WI38 (cell line): Measurements from ENCODE around the gene MINDY4B.

ENCODE experiments used
- H3K4me3 ChIP-seq: 2 replicates; pipeline ENCODE4 v1.5.1; 2011; ENCODE audit warnings: low read depth, mild to moderate bottlenecking, control low read depth, low read length
- CTCF ChIP-seq: IDR thresholded peaks from 2 replicates; pipeline ENCODE4 v1.5.1; 2012; ENCODE audit warnings: low read depth, mild to moderate bottlenecking, control low read depth, low read length

MINDY4B gene

GRCh38 chr3:150917951-150918350 is 12.7 kb upstream of the MINDY4B start:
- no peak overlapping the region for H3K4me3 ChIP-seq
- no peak for TF ChIP-seq CTCF

- TF ChIP-seq CTCF, result no peak
- H3K4me3 ChIP-seq, result no peak overlapping the region
Observed at GRCh38 chr3:150913133-150913922, 8.1 kb upstream of the MINDY4B start.

DNA sequence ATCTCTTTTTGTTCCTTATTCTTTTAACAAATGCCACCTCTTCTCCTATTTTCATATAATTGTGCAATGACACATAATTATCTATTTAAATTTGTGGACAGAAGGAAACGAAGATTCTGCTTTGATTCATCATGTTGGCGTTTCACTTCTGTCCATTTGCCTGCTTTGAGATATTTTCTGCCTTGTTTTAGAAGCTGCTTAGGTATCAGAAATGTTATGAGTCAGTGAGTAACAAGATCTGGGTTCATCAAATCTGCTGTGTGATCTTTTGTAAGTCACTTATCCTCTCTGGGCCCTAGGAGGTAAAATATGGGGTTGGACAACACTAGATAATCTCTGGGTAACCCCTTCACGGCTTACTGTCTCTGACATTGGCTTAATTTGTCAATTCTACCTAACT is 7.3 kb upstream of the MINDY4B start:
- no peak overlapping the region for H3K4me3 ChIP-seq
- TF ChIP-seq CTCF, result no peak

DNA sequence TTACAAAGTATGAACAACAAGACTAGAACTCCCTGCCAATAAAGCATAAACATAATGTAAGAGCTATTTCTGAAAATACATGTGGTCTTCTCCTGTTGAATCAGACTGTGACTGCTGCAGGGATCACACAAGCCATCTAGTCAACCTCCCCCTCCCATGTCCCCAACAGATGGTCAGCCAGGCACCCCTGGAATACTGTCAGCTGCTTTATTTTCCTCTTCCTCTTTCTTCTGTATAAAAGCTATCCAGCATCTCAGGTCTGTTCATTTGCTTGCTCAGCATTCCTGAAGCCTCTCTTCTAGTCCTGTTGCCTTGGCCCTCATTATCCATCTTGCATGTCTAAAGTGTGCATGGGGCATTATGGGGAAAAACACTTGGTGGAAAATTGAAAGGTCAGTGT is 6.5 kb upstream of the MINDY4B start:
- H3K4me3 ChIP-seq, result no peak overlapping the region
- TF ChIP-seq CTCF, result no peak

GRCh38 chr3:150906461-150906860 is 1.2 kb upstream of the MINDY4B start:
- H3K4me3 ChIP-seq, result no peak overlapping the region
- no peak for TF ChIP-seq CTCF

DNA sequence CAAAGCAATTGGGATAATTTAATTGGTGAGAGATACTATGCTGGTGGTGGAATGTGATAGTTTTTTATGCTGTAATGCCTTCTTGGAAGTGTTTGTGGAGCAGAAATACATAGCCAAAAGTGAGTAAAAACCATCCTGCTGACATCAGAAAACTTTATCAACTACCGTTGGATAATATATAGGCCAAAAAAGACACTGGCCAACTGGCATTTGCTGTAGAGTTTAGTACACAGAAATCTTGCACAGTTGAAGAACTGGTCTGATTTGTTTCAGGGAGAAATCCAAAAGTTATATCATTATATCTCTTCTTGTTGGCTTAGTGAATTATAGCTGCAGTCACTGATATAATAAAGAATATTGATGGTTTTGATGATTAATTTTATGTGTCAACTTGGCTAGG is 507 bp upstream of the MINDY4B start:
- no peak for TF ChIP-seq CTCF
- H3K4me3 ChIP-seq, result no peak overlapping the region

- no peak overlapping the region for H3K4me3 ChIP-seq
- no peak for TF ChIP-seq CTCF
Observed at GRCh38 chr3:150902988-150903387, 2.3 kb downstream of the MINDY4B start.
